SJSA1 (cell line): Measurements from ENCODE around the gene FSTL1. TPM values are rescaled to one million over a fixed set of nuclear protein-coding genes. Genes with fewer than 3 reads are reported as not detected.

ENCODE experiments used
- total RNA-seq: library from RNA; depleted of rRNA; stranded (reverse); fragments of >200 nt; shearing (Covaris generic); gene quantifications from 2 replicates; pipeline ENCODE4 v1.2.3, GENCODE V29; 2014; rRNA removed

The FSTL1 gene
- total RNA-seq, 1 experiment from 2014 or later, result 1,532 TPM

Other genes with a start within 250 kb of the FSTL1 start
- 0.34 and 0.61 TPM in 2 replicates for gene GPR156, start 165.8 kb downstream of the FSTL1 start, total RNA-seq
- gene LRRC58, start 101.6 kb downstream of the FSTL1 start, total RNA-seq, result 27.4 and 31.7 TPM in 2 replicates
- 84.1 and 135 TPM in 2 replicates for gene NDUFB4, start 145.3 kb upstream of the FSTL1 start, total RNA-seq
- not detected in 2 replicates for gene HGD, start 231.2 kb upstream of the FSTL1 start, total RNA-seq